Stimulated activated CD8-positive, alpha-beta memory T cell treated with anti-CD3 and anti-CD28 coated beads, Interleukin-7, amount 100 ng/mL, for 24 hours (primary cell): ENCODE data around the gene RRAD.

Source experiments
- DNase-seq: peaks from one replicate; pipeline ENCODE4 v3.0.0-alpha.2; 2020; ENCODE audit warnings: low read depth

RRAD gene

GRCh38 chr16:66917741-66918140 is 7.6 kb downstream of the RRAD start:
- DNase-seq: no peak

GRCh38 chr16:66916518-66916917 is 8.8 kb downstream of the RRAD start:
- no peak for DNase-seq

- DNase-seq: no peak
Measured at GRCh38 chr16:66915041-66915440, 10.3 kb downstream of the RRAD start.

GRCh38 chr16:66914541-66914940 is 10.8 kb downstream of the RRAD start:
- DNase-seq: no peak

- DNase-seq: no peak
Measured at GRCh38 chr16:66913711-66914110, 11.6 kb downstream of the RRAD start.

GRCh38 chr16:66913081-66913480 is 12.3 kb downstream of the RRAD start:
- no peak for DNase-seq

- DNase-seq: no peak
Measured at GRCh38 chr16:66911801-66912200, 13.5 kb downstream of the RRAD start.

- no peak for DNase-seq
Measured at GRCh38 chr16:66911112-66911511, 14.2 kb downstream of the RRAD start.

GRCh38 chr16:66910175-66910940 is 15.0 kb downstream of the RRAD start:
- DNase-seq: no peak

- DNase-seq: no peak
Measured at GRCh38 chr16:66908762-66909559, 16.4 kb downstream of the RRAD start.

- DNase-seq: no peak
Measured at GRCh38 chr16:66908116-66908515, 17.2 kb downstream of the RRAD start.

- DNase-seq: no peak
Measured at GRCh38 chr16:66906916-66907836, 18.2 kb downstream of the RRAD start.

GRCh38 chr16:66905633-66906539 is 19.4 kb downstream of the RRAD start:
- no peak for DNase-seq

GRCh38 chr16:66904846-66905632 is 20.3 kb downstream of the RRAD start:
- DNase-seq: no peak

GRCh38 chr16:66904428-66904845 is 20.9 kb downstream of the RRAD start:
- no peak for DNase-seq

GRCh38 chr16:66903544-66904427 is 21.5 kb downstream of the RRAD start:
- DNase-seq: no peak

GRCh38 chr16:66902648-66903543 is 22.4 kb downstream of the RRAD start:
- no peak for DNase-seq

GRCh38 chr16:66901626-66902025 is 23.7 kb downstream of the RRAD start:
- DNase-seq: no peak
